Measurements from ENCODE around the gene MDGA2. TPM values are rescaled to one million over a fixed set of nuclear protein-coding genes. Genes with fewer than 3 reads are reported as not detected.
A peak's percentile ranks its signal among the peaks of the same experiment; 100 is the strongest.

MDGA2 gene
- total and polyA plus RNA-seq, 9 of the 15 experiments (the other 6 are each of a cell fraction or from before 2014, with no cell fraction given): 0.01 to 0.18 (median 0.03) TPM; not detected in 5

DNA sequence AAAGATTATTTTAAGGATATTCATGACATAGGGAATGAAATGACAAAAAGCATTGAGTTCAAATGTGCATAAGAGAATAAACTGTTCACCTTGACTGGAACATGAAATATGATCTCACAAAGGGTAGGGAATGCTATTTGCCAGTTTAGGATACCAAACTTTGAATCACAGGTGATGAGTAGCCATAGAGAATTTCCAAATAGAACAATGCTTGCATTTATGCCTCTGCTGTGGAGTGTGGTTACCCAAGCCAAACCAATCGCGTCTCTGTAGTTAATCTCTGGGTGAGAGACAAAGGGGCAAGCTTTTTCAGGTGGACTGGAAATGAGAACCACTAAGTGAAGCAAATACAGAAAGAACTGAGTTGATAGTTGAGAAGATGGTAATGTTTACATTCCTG lies 652.7 kb downstream of the MDGA2 start:
- BruUV-seq (replicated peaks): no TSS peak
- DNase-seq (ENCODE audit: extremely low read depth in 1 of 4, low spot score in 3 of 4) (no peak), FAIRE-seq (no peak), ATAC-seq (no peak)
- intact Hi-C loops (cut with micrococcal nuclease): no loop called here
- no peaks in the 10 kb centered on the region for H3K9me1 ChIP-seq (ENCODE audit: control insufficient read depth, insufficient read depth, low read length)
- ChIA-PET CTCF (ENCODE audit: low intra/inter-chr PET ratio) (no interaction called here), POLR2A (no interaction called here)
- TF ChIP-seq KAT7 (CRISPR knock-in tag; IDR thresholded peaks at IDR 0.05; ENCODE audit: borderline replicate concordance): no peak
- H3K27ac ChIP-seq (ENCODE audit: extremely low read depth, low read depth, low read length): no peak overlapping the region
- H3K79me2 ChIP-seq (ENCODE audit: control insufficient read depth, insufficient read depth, low read length): no peaks in the 10 kb centered on the region
- H3K36me3 ChIP-seq (ENCODE audit: control insufficient read depth, insufficient read depth, low read length): no peaks in the 10 kb centered on the region
- no CpG with 5 or more reads among the region's 2 CpGs for WGBS (ENCODE audit: insufficient coverage, low coverage, missing lambda C conversion rate)
- H4K20me1 ChIP-seq (replicated peaks; ENCODE audit: control insufficient read depth, insufficient read depth, low read length): no peaks in the 10 kb centered on the region
- H2AFZ ChIP-seq (ENCODE audit: low read depth, low read length): no peak overlapping the region
- H3K27me3 ChIP-seq (ENCODE audit: control insufficient read depth in 2 of 2, insufficient read depth in 2 of 2, low read length in 2 of 2): no peaks in the 10 kb centered on the region
- H3K4me1 ChIP-seq (replicated peaks in 1 of 2; ENCODE audit: control insufficient read depth in 2 of 2, insufficient read depth in 2 of 2, low read length in 2 of 2): no peaks in the 10 kb centered on the region
- no peak overlapping the region for H3K4me2 ChIP-seq (ENCODE audit: insufficient read depth, low read length)
- in situ Hi-C loops (cut with MboI): no loop called here
- no peak overlapping the region for H3K9ac ChIP-seq (ENCODE audit: insufficient read depth in 1 of 2, low read depth in 2 of 2, low read length in 2 of 2)
- H3K4me3 ChIP-seq: no peak overlapping the region
- H3K9me3 ChIP-seq (replicated peaks; ENCODE audit: control insufficient read depth, insufficient read depth, low read depth, low read length): no peaks in the 10 kb centered on the region

DNA sequence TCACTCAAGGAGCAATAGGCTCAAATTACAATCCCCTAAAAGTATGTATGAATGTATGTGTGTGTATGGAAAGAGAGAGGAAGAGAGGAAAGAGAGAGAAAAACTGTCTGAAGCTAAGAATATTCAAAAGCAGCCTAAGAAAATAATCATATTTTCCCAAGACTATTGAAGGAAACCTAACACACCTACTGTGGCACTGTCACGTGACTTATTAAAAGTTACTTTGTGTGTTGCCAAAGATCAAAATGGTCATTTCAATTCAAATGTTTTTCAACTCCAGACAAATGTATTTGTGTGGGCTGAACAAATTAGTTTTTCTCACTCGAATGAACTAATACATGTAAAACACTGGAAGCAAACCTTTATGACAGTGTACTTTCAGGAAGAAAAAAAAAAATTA lies 654.9 kb downstream of the MDGA2 start:
- Histone ChIP-seq H4K20me1 (replicated peaks; ENCODE audit: control insufficient read depth, insufficient read depth, low read length) (no peaks in the 10 kb centered on the region), H3K27ac (ENCODE audit: extremely low read depth, low read depth, low read length) (no peak overlapping the region), H3K4me2 (ENCODE audit: insufficient read depth, low read length) (no peak overlapping the region), H3K4me1 (replicated peaks in 1 of 2; ENCODE audit: control insufficient read depth in 2 of 2, insufficient read depth in 2 of 2, low read length in 2 of 2) (no peaks in the 10 kb centered on the region), H3K36me3 (ENCODE audit: control insufficient read depth, insufficient read depth, low read length) (no peaks in the 10 kb centered on the region), H3K4me3 (no peak overlapping the region), H3K27me3 (ENCODE audit: control insufficient read depth in 2 of 2, insufficient read depth in 2 of 2, low read length in 2 of 2) (no peaks in the 10 kb centered on the region), H3K9ac (ENCODE audit: insufficient read depth in 1 of 2, low read depth in 2 of 2, low read length in 2 of 2) (no peak overlapping the region), H3K9me3 (replicated peaks; ENCODE audit: control insufficient read depth, insufficient read depth, low read depth, low read length) (no peaks in the 10 kb centered on the region), H2AFZ (ENCODE audit: low read depth, low read length) (no peak overlapping the region), H3K79me2 (ENCODE audit: control insufficient read depth, insufficient read depth, low read length) (no peaks in the 10 kb centered on the region), H3K9me1 (ENCODE audit: control insufficient read depth, insufficient read depth, low read length) (no peaks in the 10 kb centered on the region)
- ATAC-seq (no peak), FAIRE-seq (no peak), DNase-seq (ENCODE audit: extremely low read depth in 1 of 4, low spot score in 3 of 4) (no peak)
- no TSS peak for BruUV-seq (replicated peaks)
- intact Hi-C loops (cut with micrococcal nuclease) (no loop called here), in situ Hi-C loops (cut with MboI) (no loop called here)
- no peak for TF ChIP-seq MAFF (IDR thresholded peaks at IDR 0.05; ENCODE audit: low read length)
- TF ChIP-seq ESRRA (IDR thresholded peaks at IDR 0.05; ENCODE audit: borderline replicate concordance, low read depth): no peak
- TF ChIP-seq SRSF1 (IDR thresholded peaks at IDR 0.05; ENCODE audit: low read depth, low read length): no peak
- TF ChIP-seq, protein P1, sequence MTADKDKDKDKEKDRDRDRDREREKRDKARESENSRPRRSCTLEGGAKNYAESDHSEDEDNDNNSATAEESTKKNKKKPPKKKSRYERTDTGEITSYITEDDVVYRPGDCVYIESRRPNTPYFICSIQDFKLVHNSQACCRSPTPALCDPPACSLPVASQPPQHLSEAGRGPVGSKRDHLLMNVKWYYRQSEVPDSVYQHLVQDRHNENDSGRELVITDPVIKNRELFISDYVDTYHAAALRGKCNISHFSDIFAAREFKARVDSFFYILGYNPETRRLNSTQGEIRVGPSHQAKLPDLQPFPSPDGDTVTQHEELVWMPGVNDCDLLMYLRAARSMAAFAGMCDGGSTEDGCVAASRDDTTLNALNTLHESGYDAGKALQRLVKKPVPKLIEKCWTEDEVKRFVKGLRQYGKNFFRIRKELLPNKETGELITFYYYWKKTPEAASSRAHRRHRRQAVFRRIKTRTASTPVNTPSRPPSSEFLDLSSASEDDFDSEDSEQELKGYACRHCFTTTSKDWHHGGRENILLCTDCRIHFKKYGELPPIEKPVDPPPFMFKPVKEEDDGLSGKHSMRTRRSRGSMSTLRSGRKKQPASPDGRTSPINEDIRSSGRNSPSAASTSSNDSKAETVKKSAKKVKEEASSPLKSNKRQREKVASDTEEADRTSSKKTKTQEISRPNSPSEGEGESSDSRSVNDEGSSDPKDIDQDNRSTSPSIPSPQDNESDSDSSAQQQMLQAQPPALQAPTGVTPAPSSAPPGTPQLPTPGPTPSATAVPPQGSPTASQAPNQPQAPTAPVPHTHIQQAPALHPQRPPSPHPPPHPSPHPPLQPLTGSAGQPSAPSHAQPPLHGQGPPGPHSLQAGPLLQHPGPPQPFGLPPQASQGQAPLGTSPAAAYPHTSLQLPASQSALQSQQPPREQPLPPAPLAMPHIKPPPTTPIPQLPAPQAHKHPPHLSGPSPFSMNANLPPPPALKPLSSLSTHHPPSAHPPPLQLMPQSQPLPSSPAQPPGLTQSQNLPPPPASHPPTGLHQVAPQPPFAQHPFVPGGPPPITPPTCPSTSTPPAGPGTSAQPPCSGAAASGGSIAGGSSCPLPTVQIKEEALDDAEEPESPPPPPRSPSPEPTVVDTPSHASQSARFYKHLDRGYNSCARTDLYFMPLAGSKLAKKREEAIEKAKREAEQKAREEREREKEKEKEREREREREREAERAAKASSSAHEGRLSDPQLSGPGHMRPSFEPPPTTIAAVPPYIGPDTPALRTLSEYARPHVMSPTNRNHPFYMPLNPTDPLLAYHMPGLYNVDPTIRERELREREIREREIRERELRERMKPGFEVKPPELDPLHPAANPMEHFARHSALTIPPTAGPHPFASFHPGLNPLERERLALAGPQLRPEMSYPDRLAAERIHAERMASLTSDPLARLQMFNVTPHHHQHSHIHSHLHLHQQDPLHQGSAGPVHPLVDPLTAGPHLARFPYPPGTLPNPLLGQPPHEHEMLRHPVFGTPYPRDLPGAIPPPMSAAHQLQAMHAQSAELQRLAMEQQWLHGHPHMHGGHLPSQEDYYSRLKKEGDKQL (CRISPR knock-in tag; IDR thresholded peaks at IDR 0.05; ENCODE audit: borderline replicate concordance): no peak
- TF ChIP-seq PRPF4 (IDR thresholded peaks at IDR 0.05; ENCODE audit: insufficient read depth, low read depth, low read length, poor library complexity, severe bottlenecking): no peak
- no peak for TF ChIP-seq ZFP36 (IDR thresholded peaks at IDR 0.05; ENCODE audit: low read depth, low read length, partially characterized antibody)
- TF ChIP-seq, protein P2, sequence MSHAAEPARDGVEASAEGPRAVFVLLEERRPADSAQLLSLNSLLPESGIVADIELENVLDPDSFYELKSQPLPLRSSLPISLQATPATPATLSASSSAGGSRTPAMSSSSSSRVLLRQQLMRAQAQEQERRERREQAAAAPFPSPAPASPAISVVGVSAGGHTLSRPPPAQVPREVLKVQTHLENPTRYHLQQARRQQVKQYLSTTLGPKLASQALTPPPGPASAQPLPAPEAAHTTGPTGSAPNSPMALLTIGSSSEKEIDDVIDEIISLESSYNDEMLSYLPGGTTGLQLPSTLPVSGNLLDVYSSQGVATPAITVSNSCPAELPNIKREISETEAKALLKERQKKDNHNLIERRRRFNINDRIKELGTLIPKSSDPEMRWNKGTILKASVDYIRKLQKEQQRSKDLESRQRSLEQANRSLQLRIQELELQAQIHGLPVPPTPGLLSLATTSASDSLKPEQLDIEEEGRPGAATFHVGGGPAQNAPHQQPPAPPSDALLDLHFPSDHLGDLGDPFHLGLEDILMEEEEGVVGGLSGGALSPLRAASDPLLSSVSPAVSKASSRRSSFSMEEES (CRISPR knock-in tag; IDR thresholded peaks at IDR 0.05): peak; percentile 81
- CTCF ChIA-PET (ENCODE audit: low intra/inter-chr PET ratio): interaction anchor here (0.7 kb wide), 1 partner anchor 1293 kb away, joined by 3 read pairs; no protein-coding TSS in a partner anchor
- POLR2A ChIA-PET: no interaction called here
- 3% methylated on average over 2 of the region's 2 CpGs for WGBS (ENCODE audit: insufficient coverage, low coverage, missing lambda C conversion rate)

Measured in K562 (cell line).